Putamen (tissue), 1 donor: ENCODE data around the gene WEE2.
"Not testable (repeated sequence)": the region's sequence is repeated elsewhere in the genome, so short reads cannot be mapped to it uniquely, and the experiment has no call there.

Experiments
- DNase-seq: peaks from one replicate; pipeline ENCODE4 v3.0.0-alpha.2; 2016; ENCODE audit warnings: low spot score

WEE2 gene

GRCh38 chr7:141714571-141714970 lies 6.4 kb downstream of the WEE2 start:
- DNase-seq, result no peak

GRCh38 chr7:141715018-141715417 lies 6.9 kb downstream of the WEE2 start:
- no peak for DNase-seq

- DNase-seq, result no peak
Measured at GRCh38 chr7:141715794-141716689, 7.9 kb downstream of the WEE2 start.

GRCh38 chr7:141717450-141717849 lies 9.3 kb downstream of the WEE2 start:
- no peak for DNase-seq

GRCh38 chr7:141722529-141722928 lies 14.4 kb downstream of the WEE2 start:
- no peak for DNase-seq

- no peak for DNase-seq
Measured at GRCh38 chr7:141729020-141729419, 20.9 kb downstream of the WEE2 start.

GRCh38 chr7:141731476-141732149 lies 23.5 kb downstream of the WEE2 start:
- DNase-seq, result no peak

GRCh38 chr7:141737118-141737835 lies 29.1 kb downstream of the WEE2 start:
- no peak for DNase-seq

- peak; percentile 95 for DNase-seq
Measured at GRCh38 chr7:141737836-141738591, 29.9 kb downstream of the WEE2 start, which contains the start of gene SSBP1. Gene SSBP1 (plus strand): TSS chr7:141738358. CDS start chr7:141739167, 809 bp downstream.

GRCh38 chr7:141738592-141739013 lies 30.4 kb downstream of the WEE2 start:
- DNase-seq, result no peak

GRCh38 chr7:141739250-141739649 lies 31.1 kb downstream of the WEE2 start:
- DNase-seq, result no peak

GRCh38 chr7:141742229-141742628 lies 34.1 kb downstream of the WEE2 start:
- no peak for DNase-seq

GRCh38 chr7:141744131-141744530 lies 36.0 kb downstream of the WEE2 start:
- DNase-seq, result no peak

GRCh38 chr7:141748396-141748795 lies 40.2 kb downstream of the WEE2 start:
- DNase-seq, result no peak

- not testable (repeated sequence) for DNase-seq
Measured at GRCh38 chr7:141751904-141752303, 43.8 kb downstream of the WEE2 start.

GRCh38 chr7:141752634-141753033 lies 44.5 kb downstream of the WEE2 start:
- DNase-seq, result no peak

- no peak for DNase-seq
Measured at GRCh38 chr7:141754939-141755338, 46.8 kb downstream of the WEE2 start.

- DNase-seq, result no peak
Measured at GRCh38 chr7:141763797-141764196, 55.6 kb downstream of the WEE2 start, which contains the start of gene TAS2R3. Gene TAS2R3 (plus strand): TSS chr7:141764097. CDS start chr7:141764159, 62 bp downstream.

GRCh38 chr7:141770083-141770583 lies 62.0 kb downstream of the WEE2 start:
- not testable (repeated sequence) for DNase-seq

- DNase-seq, result no peak
Measured at GRCh38 chr7:141776374-141776773, 68.2 kb downstream of the WEE2 start, which contains the start of gene TAS2R4. Gene TAS2R4 (plus strand): TSS chr7:141776674. CDS start chr7:141778489, 1,815 bp downstream.
